AG04449 (cell line): Measurements from ENCODE around the gene NKG7.
"Not testable (repeated sequence)": the region's sequence is repeated elsewhere in the genome, so short reads cannot be mapped to it uniquely, and the experiment has no call there.

Experiments
- CTCF ChIA-PET: fragments of 350-600 bp; formaldehyde crosslinking; extraction: SDS; loops from one replicate; lab custom pipeline; 2021; ENCODE audit warnings: antibody characterized with exemption; lab: Yijun Ruan, JAX
- POLR2A ChIA-PET: fragments of 400-600, 350-600 bp; formaldehyde crosslinking; extraction: SDS; loops from one replicate; lab custom pipeline; 2020; ENCODE audit warnings: antibody characterized with exemption, inconsistent platforms; lab: Yijun Ruan, JAX
- DNase-seq: peaks from one replicate; pipeline ENCODE4 v3.0.0-alpha.2; 2010; ENCODE audit warnings: low read depth, low spot score
- H3K4me3 ChIP-seq: 2 replicates; pipeline ENCODE4 v1.5.1; 2011; ENCODE audit warnings: low read depth, mild to moderate bottlenecking, control low read depth, low read length
- CTCF ChIP-seq: IDR thresholded peaks from one replicate; pipeline ENCODE4 v1.5.1; 2011; ENCODE audit warnings: mild to moderate bottlenecking, moderate library complexity, low read length, control low read depth, inconsistent platforms; ENCODE audit not compliant: insufficient read depth; ENCODE audit errors: missing control alignments

NKG7 gene

GRCh38 chr19:51372649-51373504, at the start of gene NKG7:
Gene NKG7 (minus strand): TSS chr19:51372654. CDS start chr19:51372535, 119 bp downstream.
- TF ChIP-seq CTCF, result no peak
- POLR2A ChIA-PET, result no interaction called here
- DNase-seq, result no peak
- no peak within 1 kb of the TSS for H3K4me3 ChIP-seq
- CTCF ChIA-PET, result no interaction called here

- TF ChIP-seq CTCF, result peak; percentile 96
- no peak for DNase-seq
- H3K4me3 ChIP-seq, result no peak overlapping the region
- POLR2A ChIA-PET, result no interaction called here
- CTCF ChIA-PET, result interaction anchor here (0.6 to 2.7 kb wide), 18 partner anchors 14 to 239 kb away, joined by 3 to 26 read pairs (median 4); no protein-coding TSS in a partner anchor
Measured at GRCh38 chr19:51422053-51422448, 49.6 kb upstream of the NKG7 start.

DNA sequence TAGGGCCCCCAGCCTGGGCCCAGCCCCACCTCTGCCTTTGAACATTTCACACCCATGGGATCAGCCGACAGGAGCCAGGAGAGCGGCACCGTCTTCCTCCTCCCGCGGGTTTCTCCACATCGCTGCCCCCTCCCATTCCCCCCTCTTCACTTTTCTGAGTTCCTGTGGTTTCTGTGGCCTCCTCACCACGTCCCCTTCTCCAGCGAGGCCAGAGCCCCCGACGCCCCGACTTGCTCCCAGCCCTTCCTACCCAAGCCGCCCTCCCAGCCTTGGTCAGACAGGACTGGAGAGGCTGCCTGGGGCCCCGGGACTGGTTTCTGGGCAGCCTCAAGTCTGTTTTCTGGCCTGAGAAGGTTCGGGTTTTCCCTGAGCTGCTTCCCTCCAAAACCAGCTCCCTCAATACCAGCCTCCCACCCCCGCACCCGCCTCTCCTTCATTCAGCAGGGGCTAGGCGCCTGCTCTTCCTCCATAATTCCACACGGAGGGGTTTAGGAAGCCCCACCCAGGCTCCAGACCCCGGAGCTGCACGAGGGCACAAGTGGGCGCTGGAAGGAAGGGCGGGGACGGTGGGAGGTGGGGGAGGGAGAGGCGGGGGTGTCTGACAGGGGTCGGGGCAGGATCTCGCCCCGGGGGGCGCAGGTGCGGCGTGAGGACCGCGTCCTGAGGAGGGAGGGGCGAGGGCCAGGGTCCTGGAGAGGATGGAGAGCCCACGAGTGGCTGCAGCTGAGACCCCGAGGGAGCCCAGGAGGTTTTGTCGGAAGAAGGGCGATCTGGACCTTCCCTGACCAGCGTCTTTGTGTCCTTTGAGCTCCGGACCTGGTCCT, 49.0 kb upstream of the NKG7 start:
- no peak for DNase-seq
- POLR2A ChIA-PET, result no interaction called here
- CTCF ChIA-PET, result interaction anchor here (0.6 to 2.7 kb wide), 21 partner anchors 13 to 239 kb away, joined by 3 to 26 read pairs (median 3); no protein-coding TSS in a partner anchor
- TF ChIP-seq CTCF, result no peak
- H3K4me3 ChIP-seq, result no peak overlapping the region

- H3K4me3 ChIP-seq, DNase-seq, POLR2A ChIA-PET: not testable (repeated sequence)
- CTCF ChIA-PET, result interaction anchor here (0.9 to 2.7 kb wide), 9 partner anchors 13 to 240 kb away, joined by 3 to 26 read pairs (median 5); no protein-coding TSS in a partner anchor
Measured at GRCh38 chr19:51420511-51420910, 48.1 kb upstream of the NKG7 start.

GRCh38 chr19:51418707-51419106, 46.3 kb upstream of the NKG7 start:
- no peak overlapping the region for H3K4me3 ChIP-seq
- ChIA-PET CTCF (interaction anchor here (1.2 to 1.3 kb wide), 2 partner anchors 11 to 96 kb away, joined by 3 read pairs; no protein-coding TSS in a partner anchor), POLR2A (no interaction called here)
- TF ChIP-seq CTCF, result no peak
- DNase-seq, result no peak

DNA sequence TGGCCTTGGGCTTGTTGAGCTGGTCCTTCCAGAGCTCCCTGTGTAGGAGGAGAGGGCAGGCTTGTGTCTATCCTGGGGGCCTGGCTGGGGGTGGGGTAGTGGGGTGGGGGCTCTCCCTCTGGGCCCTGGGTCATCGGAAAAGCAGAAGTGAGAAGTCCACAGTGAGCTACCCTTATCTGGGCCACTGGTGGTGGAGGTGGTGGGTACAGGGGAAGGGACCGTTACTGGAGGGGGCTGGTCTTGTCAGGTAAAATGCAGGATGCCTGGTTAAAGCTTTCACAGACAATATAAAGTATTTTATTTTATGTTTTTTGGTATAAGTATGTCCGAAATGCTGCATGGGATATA, 45.3 kb upstream of the NKG7 start:
- TF ChIP-seq CTCF, result no peak
- ChIA-PET CTCF (interaction anchor here (1.0 to 1.5 kb wide), 4 partner anchors 10 to 22 kb away, joined by 3 to 4 read pairs (median 4); no protein-coding TSS in a partner anchor), POLR2A (no interaction called here)
- no peak for DNase-seq
- H3K4me3 ChIP-seq, result no peak overlapping the region
